ENCODE measurements around the gene MDN1.

The MDN1 gene

GRCh38 chr6:89707766-89708165 lies 111.8 kb downstream of the MDN1 start:
- Histone ChIP-seq H3K9ac (ENCODE audit: low read length) (no peak overlapping the region), H2AFZ (ENCODE audit: low read length) (no peak overlapping the region), H3K27me3 (replicated peaks; ENCODE audit: insufficient read depth, low read length) (no peaks in the 10 kb centered on the region), H4K20me1 (ENCODE audit: insufficient read depth, low read length) (no peaks in the 10 kb centered on the region), H3K9me3 (replicated peaks; ENCODE audit: insufficient read depth, low read length) (no peaks in the 10 kb centered on the region), H3K79me2 (ENCODE audit: low read length) (no peaks in the 10 kb centered on the region), H3K4me3 (ENCODE audit: low read length) (no peak overlapping the region), H3K4me1 (ENCODE audit: low read length) (no peaks in the 10 kb centered on the region), H3F3A (ENCODE audit: insufficient read depth, low read length) (no peaks in the 10 kb centered on the region), H3K4me2 (ENCODE audit: low read depth, low read length) (no peak overlapping the region), H3K9me2 (replicated peaks; ENCODE audit: insufficient read depth, low read length) (no peaks in the 10 kb centered on the region), H3K36me3 (replicated peaks; ENCODE audit: insufficient read depth, low read length) (peaks cover 11% of the 10 kb centered on the region; the same call in 1 of the 2 replicates), H3K27ac (ENCODE audit: low read length) (no peak overlapping the region)
- no peak for DNase-seq
- TF ChIP-seq EZH2 (optimal IDR thresholded peaks at IDR 0.05; ENCODE audit: low read depth, low read length) = no peak
- TF ChIP-seq EZH2phosphoT487 (IDR thresholded peaks at IDR 0.05; ENCODE audit: low read length) = no peak
- TF ChIP-seq CTCF (IDR thresholded peaks at IDR 0.05; ENCODE audit: low read length) = no peak

GRCh38 chr6:89706121-89706520 lies 113.5 kb downstream of the MDN1 start:
- peaks cover 5% of the 10 kb centered on the region; the same call in 1 of the 2 replicates for H3K36me3 ChIP-seq (replicated peaks; ENCODE audit: insufficient read depth, low read length)
- no peak overlapping the region for H3K9ac ChIP-seq (ENCODE audit: low read length)
- no peaks in the 10 kb centered on the region for H4K20me1 ChIP-seq (ENCODE audit: insufficient read depth, low read length)
- H3K9me2 ChIP-seq (replicated peaks; ENCODE audit: insufficient read depth, low read length) = no peaks in the 10 kb centered on the region
- H3F3A ChIP-seq (ENCODE audit: insufficient read depth, low read length) = no peaks in the 10 kb centered on the region
- no peak overlapping the region for H2AFZ ChIP-seq (ENCODE audit: low read length)
- H3K79me2 ChIP-seq (ENCODE audit: low read length) = no peaks in the 10 kb centered on the region
- no peak for DNase-seq
- H3K4me1 ChIP-seq (ENCODE audit: low read length) = no peaks in the 10 kb centered on the region
- no peak overlapping the region for H3K27ac ChIP-seq (ENCODE audit: low read length)
- H3K4me3 ChIP-seq (ENCODE audit: low read length) = no peak overlapping the region
- TF ChIP-seq EZH2 (optimal IDR thresholded peaks at IDR 0.05; ENCODE audit: low read depth, low read length) (no peak), CTCF (IDR thresholded peaks at IDR 0.05; ENCODE audit: low read length) (no peak), EZH2phosphoT487 (IDR thresholded peaks at IDR 0.05; ENCODE audit: low read length) (no peak)
- no peak overlapping the region for H3K4me2 ChIP-seq (ENCODE audit: low read depth, low read length)
- no peaks in the 10 kb centered on the region for H3K9me3 ChIP-seq (replicated peaks; ENCODE audit: insufficient read depth, low read length)
- no peaks in the 10 kb centered on the region for H3K27me3 ChIP-seq (replicated peaks; ENCODE audit: insufficient read depth, low read length)

GRCh38 chr6:89703292-89703691 lies 116.3 kb downstream of the MDN1 start:
- no peaks in the 10 kb centered on the region for H3F3A ChIP-seq (ENCODE audit: insufficient read depth, low read length)
- H3K27ac ChIP-seq (ENCODE audit: low read length) = no peak overlapping the region
- no peak overlapping the region for H3K4me3 ChIP-seq (ENCODE audit: low read length)
- no peaks in the 10 kb centered on the region for H3K9me2 ChIP-seq (replicated peaks; ENCODE audit: insufficient read depth, low read length)
- H3K9me3 ChIP-seq (replicated peaks; ENCODE audit: insufficient read depth, low read length) = no peaks in the 10 kb centered on the region
- no peaks in the 10 kb centered on the region for H3K27me3 ChIP-seq (replicated peaks; ENCODE audit: insufficient read depth, low read length)
- no peak overlapping the region for H2AFZ ChIP-seq (ENCODE audit: low read length)
- no peak overlapping the region for H3K4me2 ChIP-seq (ENCODE audit: low read depth, low read length)
- no peaks in the 10 kb centered on the region for H3K79me2 ChIP-seq (ENCODE audit: low read length)
- no peak for DNase-seq
- H4K20me1 ChIP-seq (ENCODE audit: insufficient read depth, low read length) = no peaks in the 10 kb centered on the region
- H3K36me3 ChIP-seq (replicated peaks; ENCODE audit: insufficient read depth, low read length) = peaks cover 5% of the 10 kb centered on the region; the same call in 1 of the 2 replicates
- no peak overlapping the region for H3K9ac ChIP-seq (ENCODE audit: low read length)
- TF ChIP-seq CTCF (IDR thresholded peaks at IDR 0.05; ENCODE audit: low read length) = no peak
- TF ChIP-seq EZH2phosphoT487 (IDR thresholded peaks at IDR 0.05; ENCODE audit: low read length) = no peak
- no peaks in the 10 kb centered on the region for H3K4me1 ChIP-seq (ENCODE audit: low read length)
